Testis (tissue), 2 donors: ENCODE measurements around the gene ZNF618.

Experiments
- POLR2A ChIP-seq: fragments of 450-650 bp; IDR thresholded peaks from one replicate; pipeline ENCODE4 v1.6.1; 2017; ENCODE audit warnings: antibody characterized with exemption, mild to moderate bottlenecking, moderate library complexity
- TF ChIP-seq, protein P1 (sequence below), 3 experiments: fragments of 450-650 bp in 2 of 3; fragments of 200-600 bp in 1 of 3; sonication (generic) in 1 of 3; IDR thresholded peaks; one replicate each; pipeline ENCODE4 v1.5.1; 2016 to 2019; ENCODE audit warnings: antibody characterized with exemption in 3 of 3, mild to moderate bottlenecking in 2 of 3, moderate library complexity in 1 of 3

DNA sequence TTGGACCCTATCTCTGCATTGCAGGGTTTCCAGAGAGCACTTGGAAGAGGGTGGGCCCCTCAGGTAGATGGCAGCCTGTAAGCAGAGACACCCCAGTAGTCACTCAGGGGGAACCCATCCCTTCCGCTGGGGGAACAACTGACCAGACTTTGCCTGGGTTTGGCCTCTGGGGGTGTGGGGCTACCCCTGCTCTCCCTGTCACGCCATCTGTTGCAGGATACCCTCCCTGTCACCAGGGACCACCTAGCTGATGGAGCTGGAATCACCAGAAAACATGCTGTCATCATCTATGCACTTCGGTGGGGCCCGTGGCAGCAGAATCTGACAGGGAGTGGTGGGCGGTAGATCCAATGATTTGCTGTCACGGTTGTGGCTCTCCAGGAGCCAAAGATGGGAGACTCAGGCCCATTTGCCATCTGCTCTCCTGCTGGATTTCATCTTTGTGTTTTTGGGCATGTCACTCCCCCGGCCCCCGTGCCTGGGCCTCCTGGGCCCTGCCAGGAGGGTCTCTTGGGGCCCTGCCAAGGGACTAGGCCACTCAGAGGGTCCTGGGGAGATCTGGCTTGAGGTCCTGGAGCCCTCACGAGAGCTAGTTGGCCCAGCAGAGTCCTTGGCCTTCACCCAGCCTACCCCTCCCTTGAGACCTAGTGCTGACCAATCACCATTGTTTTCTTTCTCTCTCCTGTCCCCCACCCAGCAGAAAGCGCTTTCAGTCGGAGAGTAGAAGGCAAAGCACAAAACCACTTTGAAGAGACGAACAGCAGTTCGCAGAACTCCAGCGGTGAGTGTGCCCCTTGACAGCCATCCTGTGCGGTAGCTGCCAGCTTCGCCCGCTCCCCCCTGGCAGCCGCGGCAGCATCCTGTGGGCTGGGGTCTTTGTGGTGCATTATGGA is 156.1 kb downstream of the ZNF618 start:
- no peak for TF ChIP-seq POLR2A
- TF ChIP-seq, protein P1, sequence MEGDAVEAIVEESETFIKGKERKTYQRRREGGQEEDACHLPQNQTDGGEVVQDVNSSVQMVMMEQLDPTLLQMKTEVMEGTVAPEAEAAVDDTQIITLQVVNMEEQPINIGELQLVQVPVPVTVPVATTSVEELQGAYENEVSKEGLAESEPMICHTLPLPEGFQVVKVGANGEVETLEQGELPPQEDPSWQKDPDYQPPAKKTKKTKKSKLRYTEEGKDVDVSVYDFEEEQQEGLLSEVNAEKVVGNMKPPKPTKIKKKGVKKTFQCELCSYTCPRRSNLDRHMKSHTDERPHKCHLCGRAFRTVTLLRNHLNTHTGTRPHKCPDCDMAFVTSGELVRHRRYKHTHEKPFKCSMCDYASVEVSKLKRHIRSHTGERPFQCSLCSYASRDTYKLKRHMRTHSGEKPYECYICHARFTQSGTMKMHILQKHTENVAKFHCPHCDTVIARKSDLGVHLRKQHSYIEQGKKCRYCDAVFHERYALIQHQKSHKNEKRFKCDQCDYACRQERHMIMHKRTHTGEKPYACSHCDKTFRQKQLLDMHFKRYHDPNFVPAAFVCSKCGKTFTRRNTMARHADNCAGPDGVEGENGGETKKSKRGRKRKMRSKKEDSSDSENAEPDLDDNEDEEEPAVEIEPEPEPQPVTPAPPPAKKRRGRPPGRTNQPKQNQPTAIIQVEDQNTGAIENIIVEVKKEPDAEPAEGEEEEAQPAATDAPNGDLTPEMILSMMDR (IDR thresholded peaks at IDR 0.05), result no peak
